Activated CD4-positive, alpha-beta T cell treated with anti-CD3 and anti-CD28 coated beads, Interleukin-2, amount 50 U/mL, for 16 hours (primary cell): ENCODE results near the gene APOL2.
"Not testable (repeated sequence)": the region's sequence is repeated elsewhere in the genome, so short reads cannot be mapped to it uniquely, and the experiment has no call there.

Experiments used
- DNase-seq: peaks from one replicate; pipeline ENCODE4 v3.0.0-alpha.2; 2020

The APOL2 gene

DNA sequence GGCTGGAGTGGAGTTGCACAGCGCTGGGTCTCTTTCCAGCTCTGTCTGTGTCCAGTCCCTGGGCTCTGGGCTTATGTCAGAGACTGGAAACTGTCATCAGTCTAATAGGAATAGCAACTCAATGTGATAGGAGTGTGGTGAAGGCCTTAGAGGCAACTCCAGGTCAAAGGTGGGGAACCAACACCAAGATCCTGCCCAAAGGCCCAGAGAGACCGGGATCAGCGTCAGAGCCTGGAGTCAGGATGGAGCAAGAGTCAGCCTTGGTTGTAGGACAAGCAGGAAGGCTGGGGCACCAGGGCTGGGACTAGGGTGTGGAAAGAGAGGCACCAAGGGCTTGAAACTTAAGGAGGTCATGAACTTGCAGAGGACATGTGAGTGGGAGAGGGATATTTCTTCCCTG lies 23.0 kb upstream of the APOL2 start:
- not testable (repeated sequence) for DNase-seq

DNA sequence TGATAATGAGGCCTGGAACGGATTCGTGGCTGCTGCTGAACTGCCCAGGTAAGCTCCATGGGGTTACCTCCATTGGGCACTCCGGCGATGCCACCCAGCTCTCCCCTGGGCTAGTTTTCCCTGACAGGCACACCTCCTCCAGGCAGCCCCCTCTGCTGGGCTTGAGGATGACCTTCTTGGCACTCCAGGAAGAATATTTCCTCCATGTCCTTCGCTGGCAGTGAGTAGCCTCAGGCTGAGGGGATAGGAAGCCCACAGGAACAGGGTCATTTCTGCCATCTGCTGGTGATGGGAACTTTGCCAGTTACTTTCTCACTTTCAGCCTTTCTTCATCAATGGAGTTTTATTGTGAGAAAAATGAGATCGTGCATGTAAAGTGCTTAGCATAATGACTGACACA lies 22.3 kb upstream of the APOL2 start:
- DNase-seq: not testable (repeated sequence)

DNA sequence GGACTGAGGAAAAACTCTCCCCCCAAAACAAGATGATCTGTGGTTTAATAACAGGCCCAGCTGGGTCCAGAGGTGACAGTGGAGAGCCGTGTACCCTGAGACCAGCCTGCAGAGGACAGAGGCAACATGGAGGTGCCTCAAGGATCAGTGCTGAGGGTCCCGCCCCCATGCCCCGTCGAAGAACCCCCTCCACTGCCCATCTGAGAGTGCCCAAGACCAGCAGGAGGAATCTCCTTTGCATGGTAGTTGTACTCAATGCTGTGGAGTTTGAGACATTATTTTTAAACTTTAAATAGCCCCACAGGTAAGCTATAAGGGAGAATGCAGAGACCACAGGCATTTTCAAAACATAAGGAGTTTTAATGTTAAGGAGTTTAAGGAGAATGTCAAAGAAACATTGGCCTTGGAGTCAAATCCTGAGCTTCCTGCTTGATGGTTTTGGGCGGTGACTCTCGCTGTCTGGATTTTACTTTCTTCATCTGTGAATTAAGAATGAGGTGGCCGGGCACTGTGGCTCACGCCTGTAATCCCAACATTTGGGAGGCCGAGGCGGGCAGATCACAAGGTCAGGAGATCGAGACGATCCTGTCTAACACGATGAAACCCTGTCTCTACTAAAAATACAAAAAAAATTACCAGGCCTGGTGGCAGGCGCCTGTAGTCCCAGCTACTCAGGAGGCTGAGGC lies 20.4 kb upstream of the APOL2 start:
- DNase-seq: no peak

DNA sequence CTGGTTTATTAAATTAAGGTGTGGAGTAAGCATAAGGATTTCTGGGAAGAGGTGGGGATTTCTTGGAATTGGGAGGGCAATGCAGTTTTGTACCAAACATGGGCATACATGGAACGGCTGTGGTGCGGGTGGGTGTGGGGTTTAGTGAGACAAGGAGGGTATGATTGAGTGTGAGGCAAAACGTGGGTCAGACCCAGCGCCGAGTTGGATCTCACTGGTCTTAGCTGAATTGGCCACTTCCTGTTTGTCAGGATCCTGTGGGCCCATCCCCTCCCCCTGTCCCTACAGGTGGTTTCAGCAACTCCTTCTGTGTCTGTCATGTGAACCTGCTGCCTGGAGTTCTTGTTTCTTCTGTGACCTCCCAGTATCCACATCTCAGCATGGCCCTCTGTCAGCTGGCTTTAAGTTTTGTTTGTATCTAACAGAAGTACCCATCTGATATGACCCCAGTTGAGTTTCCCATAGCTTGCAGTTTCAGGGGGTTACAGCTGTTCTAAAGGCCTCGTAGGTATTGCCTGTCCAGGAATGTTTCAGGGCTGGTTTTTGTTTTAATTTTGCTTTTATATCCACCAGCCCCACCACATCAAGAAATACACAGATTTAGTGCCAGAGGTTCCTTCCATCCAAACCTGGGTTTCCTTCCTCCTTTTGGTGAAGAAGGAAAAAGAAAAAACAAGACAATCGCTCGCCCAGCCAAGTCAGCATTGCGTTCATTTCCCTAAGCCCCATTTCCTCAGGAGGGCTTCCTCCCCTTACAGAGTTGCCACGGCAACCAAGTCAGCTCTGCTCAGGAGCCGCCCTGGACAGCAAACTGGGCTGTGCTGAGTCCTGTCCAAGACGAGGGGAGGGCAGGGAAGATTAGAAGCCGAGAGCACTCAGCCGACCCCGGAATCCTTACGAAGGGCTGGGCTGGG lies 19.6 kb upstream of the APOL2 start:
- peak; percentile 57 for DNase-seq

DNA sequence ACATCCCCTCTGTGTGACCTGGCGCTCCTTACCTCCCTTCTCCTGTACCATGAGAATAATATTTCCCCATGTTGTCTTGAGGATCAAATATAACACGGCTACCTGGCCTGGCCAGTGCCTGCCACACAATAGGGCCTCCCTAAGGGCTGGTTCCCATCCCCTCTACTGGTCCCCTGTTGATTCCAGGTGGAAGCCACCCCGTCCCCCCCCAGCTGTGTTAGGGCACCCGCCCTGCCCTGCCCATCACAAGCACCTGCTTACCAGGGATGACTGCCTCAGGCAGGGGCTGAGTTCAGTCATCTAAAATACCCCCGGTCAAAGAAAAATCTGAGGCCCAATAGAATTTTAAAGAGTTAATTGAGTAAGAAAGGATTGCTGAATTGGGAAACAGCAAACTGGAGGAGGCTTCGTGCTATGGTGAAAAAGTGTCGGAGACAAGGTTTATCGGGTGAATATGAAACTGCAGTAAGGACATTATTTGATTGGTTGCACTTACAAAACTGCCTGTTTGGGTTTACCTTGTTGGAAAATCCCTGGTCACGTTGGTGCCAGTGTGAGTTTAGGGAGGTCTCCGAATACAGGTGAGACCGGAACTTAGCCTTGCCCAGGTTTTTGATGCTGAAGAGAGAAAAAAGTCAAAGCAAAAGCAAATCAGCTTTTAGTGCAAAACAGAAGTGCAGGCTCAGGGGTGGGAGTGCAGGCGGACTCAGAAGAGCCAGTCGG lies 18.8 kb upstream of the APOL2 start:
- DNase-seq: no peak

DNA sequence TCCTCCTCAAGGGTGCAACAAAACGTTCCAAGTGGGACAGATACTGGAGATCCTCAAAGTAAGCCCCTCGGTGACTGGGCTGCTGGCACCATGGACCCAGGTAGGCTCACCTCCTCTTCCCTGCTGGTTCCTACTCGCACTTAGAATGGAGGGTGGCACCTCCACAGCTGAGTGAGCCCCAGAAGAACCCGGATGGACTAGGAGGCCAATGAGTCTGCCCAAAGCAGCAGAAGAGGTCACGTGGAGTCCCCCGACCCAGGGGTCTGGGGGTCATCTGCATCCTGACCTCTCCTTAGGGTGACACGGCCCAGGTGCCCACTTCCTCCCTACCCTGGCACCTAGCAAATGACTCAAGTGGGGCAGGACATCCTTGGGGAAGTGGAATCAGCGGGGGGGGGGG lies 18.0 kb upstream of the APOL2 start:
- no peak for DNase-seq

DNA sequence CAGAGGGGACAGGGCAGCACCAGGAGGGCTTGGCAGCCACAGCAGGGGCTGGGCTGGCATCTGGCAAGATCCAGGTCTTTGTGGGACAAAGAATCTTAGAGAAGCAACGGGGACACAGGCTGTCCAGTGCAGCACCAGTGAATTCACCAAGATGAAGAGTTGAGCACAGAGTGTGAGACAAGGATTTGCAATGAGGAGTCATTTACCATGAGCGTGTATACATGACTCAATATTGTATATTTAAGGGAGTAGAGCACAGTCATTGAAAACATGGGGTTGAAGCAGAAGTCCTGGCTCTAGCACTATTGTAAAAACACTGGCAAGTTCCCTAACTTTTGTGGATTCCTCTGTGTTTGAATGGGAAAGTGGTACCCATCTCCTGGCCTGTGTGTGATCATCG lies 17.2 kb upstream of the APOL2 start:
- DNase-seq: no peak

DNA sequence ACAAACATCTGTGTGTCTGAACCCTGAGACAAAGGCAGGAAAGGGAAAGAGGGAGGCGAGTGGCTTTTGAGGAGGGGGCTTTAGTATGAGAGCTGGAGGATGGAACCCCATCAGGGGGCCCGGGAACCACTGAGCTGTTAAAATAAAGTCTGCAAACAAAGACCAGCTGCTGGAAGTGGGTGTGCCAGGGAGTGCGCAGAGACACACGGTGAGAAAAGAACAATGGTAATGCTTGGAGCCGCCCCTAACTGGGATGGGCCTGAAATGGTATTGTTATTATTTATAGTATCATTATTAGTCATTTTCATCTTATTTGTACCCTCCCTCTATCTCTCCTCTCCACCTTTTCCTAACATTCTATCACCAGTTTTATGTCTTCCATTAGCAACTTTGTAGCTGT lies 16.2 kb upstream of the APOL2 start:
- DNase-seq: not testable (repeated sequence)

DNA sequence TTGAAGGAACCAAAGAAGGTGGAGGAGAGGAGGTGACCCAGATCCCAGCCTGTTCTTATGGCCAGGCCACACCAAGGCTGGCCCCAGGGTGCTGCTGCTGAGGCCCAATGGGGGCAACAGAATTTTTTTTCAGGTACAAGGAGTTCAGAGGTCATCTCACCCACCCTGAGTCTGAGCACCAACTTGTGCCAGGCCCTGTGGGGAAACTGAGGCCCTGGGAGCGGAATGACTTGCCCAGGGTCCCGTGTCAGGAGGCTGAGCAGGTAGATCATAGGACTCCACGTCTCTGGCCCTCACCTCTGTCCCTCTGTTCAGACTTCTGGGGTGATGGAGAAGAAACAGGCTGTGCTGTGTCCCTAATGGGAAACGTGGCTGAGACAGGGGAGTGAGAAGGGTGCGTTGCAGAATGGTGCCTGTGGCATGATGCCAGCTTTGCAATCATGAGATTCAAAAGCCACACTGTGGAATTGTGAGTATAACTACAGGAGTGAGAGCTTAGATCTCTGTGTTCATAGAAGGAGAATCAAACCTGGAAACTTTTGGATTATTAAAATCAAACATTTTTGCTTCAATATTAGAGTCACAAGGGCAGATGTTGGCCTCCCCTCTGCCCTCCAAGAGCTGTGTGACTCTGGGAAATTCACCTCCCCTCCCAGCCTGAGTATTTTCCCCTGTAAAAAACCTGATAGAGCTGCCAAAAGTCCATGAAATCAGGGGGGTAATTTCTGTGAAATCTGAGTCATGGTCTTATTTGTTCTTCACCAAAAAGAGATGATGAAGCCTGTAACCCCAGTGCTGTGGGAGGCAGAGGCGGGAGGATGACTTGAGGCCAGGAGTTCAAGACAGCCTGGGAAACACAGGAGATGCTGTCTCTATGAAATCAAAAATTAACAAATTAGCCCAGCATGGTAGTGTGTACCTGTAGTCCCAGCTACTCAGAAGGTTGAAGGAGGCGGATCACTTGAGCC lies 14.5 kb upstream of the APOL2 start:
- DNase-seq: no peak

DNA sequence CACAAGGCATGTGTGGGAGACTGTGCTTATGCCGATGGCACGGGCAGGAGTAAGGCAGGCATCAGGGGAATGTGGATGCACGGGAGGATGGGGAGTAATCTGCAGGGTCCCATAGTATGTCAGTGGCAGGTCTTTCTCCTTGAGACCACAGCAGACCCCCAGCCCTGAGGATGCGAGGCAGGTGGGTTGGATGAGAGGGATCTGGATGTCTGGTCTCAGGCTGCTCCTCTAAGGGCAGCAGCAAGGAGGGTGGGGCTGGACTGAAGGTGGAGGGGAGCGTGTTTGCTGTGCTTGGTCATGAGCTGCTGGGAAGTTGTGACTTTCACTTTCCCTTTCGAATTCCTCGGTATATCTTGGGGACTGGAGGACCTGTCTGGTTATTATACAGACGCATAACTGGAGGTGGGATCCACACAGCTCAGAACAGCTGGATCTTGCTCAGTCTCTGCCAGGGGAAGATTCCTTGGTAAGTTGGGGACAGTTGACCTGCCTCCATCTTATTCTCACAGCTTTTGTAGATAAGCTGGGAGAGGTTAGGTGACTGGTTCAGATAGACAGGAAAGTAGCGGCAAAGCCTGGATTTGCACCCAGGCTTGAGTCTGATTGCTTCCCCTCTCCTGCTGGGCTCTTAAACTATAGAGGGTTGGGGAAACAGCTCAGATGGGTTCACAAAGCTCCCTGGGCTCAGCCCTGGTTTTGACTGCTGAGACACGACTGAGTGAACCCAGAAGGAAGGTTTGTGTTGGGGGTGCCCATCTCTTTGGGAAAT lies 13.6 kb upstream of the APOL2 start, which contains the start of gene APOL1:
TSS of gene APOL1 (plus strand) at position 380 of the 769 bp plus-strand sequence. CDS start 1,823 bp downstream, outside the sequence.
- DNase-seq: peak; percentile 79

DNA sequence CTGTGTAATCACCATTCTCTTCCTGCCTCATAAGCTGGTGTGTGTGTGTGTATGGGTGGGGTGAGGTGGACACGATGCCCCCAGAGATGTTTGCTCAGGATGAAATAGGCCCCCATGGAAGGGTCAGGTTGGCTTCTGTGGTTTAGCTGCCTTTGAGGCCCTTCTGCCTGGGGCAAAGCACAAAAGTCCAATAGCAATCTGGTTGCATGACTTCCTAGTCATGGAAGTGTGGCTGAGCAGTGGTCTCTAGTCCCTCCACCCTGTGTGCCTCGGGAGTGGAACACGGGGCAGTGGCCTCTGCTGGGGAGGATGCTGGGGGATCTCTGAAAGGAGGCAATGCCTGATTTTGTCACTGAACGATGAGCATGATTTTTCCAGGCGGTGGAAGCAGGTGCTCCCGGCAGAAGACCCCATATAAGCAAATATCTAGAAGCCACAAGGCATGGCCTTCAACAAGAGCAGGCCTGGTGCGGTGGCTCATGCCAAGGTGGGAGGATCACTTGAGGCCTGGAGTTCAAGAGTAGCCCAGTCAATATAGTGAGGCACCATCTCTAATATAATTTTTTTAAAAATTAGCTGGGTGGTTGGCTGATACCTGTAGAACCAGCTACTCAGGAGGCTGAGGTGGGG lies 12.8 kb upstream of the APOL2 start:
- DNase-seq: not testable (repeated sequence)

DNA sequence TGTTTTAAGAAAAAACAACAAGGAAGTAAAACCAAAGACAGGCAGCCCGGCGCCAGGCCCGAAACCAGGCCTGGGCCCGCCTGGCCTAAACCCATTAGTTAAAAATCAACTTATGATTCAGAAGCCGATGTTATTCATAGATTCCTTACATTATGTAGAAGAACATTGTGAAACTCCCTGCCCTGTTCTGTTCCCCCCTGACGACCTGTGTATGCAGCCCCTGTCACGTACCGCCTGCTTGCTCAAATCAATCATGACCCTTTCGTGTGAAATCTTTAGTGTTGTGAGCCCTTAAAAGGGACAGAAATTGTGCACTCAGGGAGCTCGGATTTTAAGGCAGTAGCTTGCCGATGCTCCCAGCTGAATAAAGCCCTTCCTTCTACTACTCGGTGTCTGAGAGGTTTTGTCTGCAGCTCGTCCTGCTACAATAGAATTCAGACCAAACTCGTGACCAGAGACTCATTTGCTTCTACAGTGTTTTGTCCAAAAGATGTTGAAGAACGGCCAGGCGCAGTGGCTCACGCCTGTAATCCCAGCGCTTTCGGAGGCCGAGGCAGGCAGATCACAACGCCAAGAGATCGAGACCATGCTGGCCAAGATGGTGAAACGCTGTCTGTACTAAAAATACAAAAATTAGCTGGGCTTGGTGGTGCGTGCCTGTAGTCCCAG lies 11.1 kb upstream of the APOL2 start:
- not testable (repeated sequence) for DNase-seq

DNA sequence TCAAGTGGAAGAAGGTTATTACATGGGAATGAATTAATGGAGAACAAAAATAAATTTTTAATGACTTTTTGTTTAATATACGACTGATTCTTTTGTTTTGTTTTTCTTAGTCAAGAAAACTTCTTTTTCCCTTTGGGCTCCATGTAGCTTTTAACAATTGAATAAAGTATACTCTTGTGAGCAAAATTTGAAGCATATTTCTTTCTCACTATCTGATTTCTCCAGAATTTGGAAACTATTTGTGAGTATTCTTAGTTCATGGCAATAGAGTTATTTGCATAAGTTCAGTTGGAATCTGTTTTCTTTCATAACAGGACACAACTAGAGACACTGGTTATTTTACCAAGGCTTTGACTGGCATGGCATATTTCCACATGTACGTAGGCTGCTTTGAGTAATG lies 9.8 kb upstream of the APOL2 start:
- DNase-seq: no peak

DNA sequence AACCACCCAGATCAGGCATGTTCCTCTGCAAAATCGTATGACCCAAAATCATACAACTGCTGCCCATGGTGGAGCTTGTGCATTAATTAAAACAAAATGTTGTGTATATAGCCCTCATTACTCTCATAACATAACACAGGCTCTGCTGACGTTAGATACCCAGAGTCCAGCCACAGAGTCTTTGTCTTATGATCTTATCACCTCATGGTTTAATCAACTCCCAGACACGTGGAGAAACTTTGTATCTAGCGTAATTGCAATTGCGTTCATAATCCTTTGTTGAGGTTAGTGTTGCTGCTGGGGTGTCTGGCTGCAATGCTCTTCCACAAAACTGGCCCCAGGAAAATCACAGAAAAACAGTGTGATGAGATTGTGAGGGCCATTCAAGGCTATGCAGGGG lies 8.6 kb upstream of the APOL2 start:
- DNase-seq: no peak

DNA sequence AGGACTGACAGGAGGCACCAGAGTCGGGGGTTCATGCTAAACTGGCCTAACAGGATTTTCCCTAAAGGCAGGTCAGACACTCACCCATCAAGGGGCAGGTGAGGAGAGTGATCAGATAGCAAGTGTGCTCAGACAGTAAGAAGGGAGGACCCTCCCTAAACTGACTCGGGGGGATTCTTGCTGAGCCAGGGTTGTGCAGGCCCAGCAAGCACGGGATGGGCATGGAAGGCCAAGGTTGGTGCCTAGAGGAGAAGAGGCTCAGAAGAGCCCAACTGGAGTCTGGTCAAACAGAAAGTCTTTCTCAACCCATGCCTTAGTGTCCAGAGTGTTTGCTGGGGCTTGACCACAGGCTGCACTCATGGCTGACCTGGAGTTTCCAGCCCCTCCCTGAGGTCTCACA lies 7.4 kb upstream of the APOL2 start:
- DNase-seq: no peak

DNA sequence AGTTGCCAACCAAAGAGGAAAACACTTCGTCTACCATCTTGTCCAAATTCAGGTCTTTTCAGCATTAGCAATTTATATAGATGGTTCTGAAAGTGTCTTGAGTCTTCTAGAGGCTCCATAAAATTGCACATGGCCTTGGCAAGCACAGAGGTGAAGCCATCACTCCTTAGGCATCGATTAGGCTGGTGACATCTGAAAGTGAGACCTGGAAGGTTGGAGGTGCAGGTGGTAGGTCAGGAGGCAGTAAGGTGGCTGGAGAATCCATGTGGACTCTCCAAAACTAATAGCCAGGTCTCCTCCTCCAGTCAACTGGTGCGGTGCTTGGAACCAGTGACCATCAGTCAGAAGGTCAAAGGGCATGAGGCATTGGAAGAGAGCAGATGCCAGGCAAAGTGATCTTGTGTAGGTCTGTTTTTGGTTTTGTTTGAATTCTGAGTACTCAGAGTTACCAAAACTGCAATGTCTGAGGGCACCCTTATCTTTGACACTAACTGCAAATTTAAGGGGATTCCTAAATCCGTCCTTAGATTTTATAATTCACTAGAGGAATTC lies 6.6 kb upstream of the APOL2 start:
- no peak for DNase-seq

DNA sequence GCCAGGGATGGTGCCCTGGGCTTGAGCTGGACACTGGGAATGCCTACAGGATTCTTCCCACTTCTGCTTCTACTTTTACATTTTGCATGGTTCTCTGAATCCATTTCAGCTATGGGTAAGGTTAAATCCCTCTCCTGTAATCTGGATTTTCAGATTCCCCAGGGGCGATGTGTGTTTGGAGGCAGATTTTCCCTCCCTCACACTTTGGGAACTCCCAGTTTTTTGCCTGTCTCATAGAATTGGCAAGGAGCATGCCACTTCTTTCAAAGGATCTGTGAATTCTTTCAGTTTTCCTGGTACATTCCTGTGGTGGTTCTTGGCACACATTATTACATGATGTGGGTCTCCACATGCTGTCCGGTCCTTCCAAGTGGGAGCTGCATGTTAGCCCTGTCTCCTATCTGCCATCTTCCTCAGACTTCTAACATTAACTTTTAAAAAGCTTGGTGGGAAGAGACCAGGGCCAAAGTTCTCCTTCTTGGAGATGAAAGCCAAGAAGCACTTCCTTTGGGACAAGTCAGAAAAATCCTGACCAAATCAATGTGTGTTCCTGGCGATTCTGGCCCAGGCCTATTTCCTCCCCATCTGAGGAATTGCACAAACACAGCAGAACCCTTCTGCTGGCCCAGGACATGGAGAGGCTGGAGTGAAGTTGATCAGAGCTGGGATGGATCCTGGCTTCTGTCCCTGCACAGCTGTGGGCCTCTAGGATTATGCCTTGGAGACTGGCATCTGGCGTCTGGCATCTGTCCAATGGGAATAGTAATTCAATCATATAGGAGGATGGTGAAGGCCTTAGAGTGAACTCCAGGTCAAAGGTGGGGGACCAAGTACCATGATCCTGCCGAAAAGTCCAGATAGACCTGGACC lies 5.4 kb upstream of the APOL2 start:
- DNase-seq: no peak

DNA sequence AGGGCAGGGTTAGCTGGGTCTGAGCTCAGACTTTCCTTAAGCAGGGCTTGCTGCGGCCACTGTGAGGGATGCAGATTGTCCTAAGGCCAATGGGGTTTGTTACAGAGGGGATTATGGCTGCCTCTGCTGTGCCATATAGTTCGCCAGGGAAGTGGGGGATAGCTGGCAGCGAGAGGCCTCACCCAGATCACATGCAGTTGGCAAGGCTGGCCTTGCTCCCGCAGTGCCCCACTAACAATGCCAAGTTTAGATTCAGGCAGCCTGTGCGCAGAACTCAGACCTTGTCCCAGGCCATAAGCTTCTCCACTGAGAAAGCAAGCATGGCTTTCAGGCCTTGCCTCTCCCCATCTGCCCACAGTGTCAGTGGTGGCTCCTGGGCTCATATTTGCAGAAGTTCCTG lies 4.7 kb upstream of the APOL2 start:
- DNase-seq: no peak

DNA sequence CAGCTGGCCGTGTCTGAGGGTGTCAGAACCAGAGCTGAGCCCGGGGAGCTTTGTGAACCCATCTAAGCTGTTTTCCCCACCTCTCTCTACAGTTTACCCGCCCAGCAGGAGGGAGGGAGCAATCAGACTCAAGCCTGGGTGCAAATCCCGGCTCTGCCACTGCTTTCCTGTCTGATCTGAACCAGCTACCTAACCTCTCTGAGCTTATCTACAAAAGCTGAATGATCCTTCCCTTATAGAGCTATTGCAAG lies 252 bp downstream of the APOL2 start:
- DNase-seq: no peak
